Nephron (organoid): ENCODE data around the gene PPP6R1.

Source experiments
- H3K27ac Mint-ChIP-seq, 3 experiments: 2 replicates each; pipeline ENCODE4 v1.8.0; 2020; ENCODE audit warnings: mixed read lengths in 3 of 3, mild to moderate bottlenecking in 2 of 3, moderate library complexity in 1 of 3
- H3K27me3 Mint-ChIP-seq: 2 replicates; pipeline ENCODE4 v1.8.0; 2021; ENCODE audit warnings: low read depth, mild to moderate bottlenecking, moderate library complexity, mixed read lengths
- H3K36me3 Mint-ChIP-seq: 2 replicates; pipeline ENCODE4 v1.8.0; 2020; ENCODE audit warnings: low read depth, mixed read lengths
- H3K4me1 Mint-ChIP-seq: 2 replicates; pipeline ENCODE4 v1.8.0; 2020; ENCODE audit warnings: mixed read lengths
- H3K4me3 Mint-ChIP-seq, 3 experiments: 2 replicates each; pipeline ENCODE4 v1.8.0; 2020; ENCODE audit warnings: mild to moderate bottlenecking in 3 of 3, mixed read lengths in 3 of 3, moderate library complexity in 2 of 3
- H3K9me3 Mint-ChIP-seq: 2 replicates; pipeline ENCODE4 v1.8.0; 2020; ENCODE audit warnings: mixed read lengths
- TF ChIP-seq, protein P1 (sequence below), 3 experiments: fragments of 200-600 bp; sonication (generic); IDR thresholded peaks; one replicate each; pipeline ENCODE4 v1.5.0; 2021; ENCODE audit warnings: antibody characterized with exemption in 3 of 3; ENCODE audit not compliant: unreplicated experiment in 3 of 3

Gene PPP6R1

DNA sequence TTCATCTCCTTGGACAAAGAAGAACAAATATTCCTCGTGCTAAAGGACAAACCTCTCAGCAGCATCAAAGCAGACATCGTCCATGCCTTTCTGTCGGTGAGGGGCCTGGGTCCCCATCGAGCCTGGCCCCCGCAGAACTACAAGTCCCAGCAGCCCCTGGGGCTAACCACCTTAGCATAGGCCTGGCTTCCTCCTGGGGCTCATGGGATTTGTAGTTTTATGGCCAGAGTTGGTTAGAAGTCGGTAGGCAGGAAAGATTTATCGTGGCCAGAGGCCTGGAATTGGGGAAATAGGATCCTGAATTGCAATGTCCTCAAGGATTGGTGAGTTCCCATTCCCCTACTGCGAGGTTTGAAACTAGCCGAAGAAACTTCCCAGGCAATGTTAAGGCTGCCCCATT lies 46.7 kb upstream of the PPP6R1 start:
- no peaks in the 10 kb centered on the region for H3K9me3 Mint-ChIP-seq
- TF ChIP-seq, protein P1, sequence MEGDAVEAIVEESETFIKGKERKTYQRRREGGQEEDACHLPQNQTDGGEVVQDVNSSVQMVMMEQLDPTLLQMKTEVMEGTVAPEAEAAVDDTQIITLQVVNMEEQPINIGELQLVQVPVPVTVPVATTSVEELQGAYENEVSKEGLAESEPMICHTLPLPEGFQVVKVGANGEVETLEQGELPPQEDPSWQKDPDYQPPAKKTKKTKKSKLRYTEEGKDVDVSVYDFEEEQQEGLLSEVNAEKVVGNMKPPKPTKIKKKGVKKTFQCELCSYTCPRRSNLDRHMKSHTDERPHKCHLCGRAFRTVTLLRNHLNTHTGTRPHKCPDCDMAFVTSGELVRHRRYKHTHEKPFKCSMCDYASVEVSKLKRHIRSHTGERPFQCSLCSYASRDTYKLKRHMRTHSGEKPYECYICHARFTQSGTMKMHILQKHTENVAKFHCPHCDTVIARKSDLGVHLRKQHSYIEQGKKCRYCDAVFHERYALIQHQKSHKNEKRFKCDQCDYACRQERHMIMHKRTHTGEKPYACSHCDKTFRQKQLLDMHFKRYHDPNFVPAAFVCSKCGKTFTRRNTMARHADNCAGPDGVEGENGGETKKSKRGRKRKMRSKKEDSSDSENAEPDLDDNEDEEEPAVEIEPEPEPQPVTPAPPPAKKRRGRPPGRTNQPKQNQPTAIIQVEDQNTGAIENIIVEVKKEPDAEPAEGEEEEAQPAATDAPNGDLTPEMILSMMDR (IDR thresholded peaks at IDR 0.05; ENCODE audit: unreplicated experiment in 3 of 3), result no peak

GRCh38 chr19:55304980-55305379 lies 46.2 kb upstream of the PPP6R1 start:
- Mint-ChIP-seq H3K9me3 (no peaks in the 10 kb centered on the region), H3K27me3 (no peaks in the 10 kb centered on the region), H3K4me3 (no peak overlapping the region), H3K36me3 (peaks cover 53% of the 10 kb centered on the region), H3K27ac (no peak overlapping the region), H3K4me1 (peaks cover 8% of the 10 kb centered on the region)
- TF ChIP-seq, protein P1 (IDR thresholded peaks at IDR 0.05; ENCODE audit: unreplicated experiment in 3 of 3), result no peak

More for the DNA sequence above, 46.7 kb upstream of the PPP6R1 start:
- Mint-ChIP-seq H3K27me3 (no peaks in the 10 kb centered on the region), H3K4me1 (peaks cover 8% of the 10 kb centered on the region), H3K27ac (peak overlapping the region in 1 of 3 experiments; percentile 77), H3K4me3 (no peak overlapping the region), H3K36me3 (peaks cover 57% of the 10 kb centered on the region)

- Mint-ChIP-seq H3K36me3 (peaks cover 55% of the 10 kb centered on the region), H3K4me3 (no peak overlapping the region), H3K27me3 (no peaks in the 10 kb centered on the region), H3K4me1 (peaks cover 8% of the 10 kb centered on the region), H3K9me3 (no peaks in the 10 kb centered on the region), H3K27ac (no peak overlapping the region)
- TF ChIP-seq, protein P1 (IDR thresholded peaks at IDR 0.05; ENCODE audit: unreplicated experiment in 3 of 3), result no peak
Observed at GRCh38 chr19:55304279-55304978, 45.6 kb upstream of the PPP6R1 start.

DNA sequence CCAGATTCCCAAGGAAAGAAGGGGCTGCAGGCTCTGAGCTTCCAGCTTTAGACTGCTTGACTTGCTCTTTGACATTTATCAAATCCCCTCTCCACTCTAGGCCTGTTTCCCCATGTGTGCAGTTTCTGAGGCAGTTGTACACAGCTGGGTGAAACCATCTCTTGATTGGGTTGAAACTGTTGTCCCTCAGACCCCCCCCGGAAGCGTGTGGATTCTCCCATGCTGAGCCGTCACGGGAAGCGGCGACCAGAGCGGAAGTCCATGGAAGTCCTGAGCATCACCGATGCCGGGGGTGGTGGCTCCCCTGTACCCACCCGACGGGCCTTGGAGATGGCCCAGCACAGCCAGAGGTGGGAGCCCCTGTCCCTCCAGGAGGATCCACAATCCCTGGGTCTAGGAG lies 44.7 kb upstream of the PPP6R1 start:
- H3K36me3 Mint-ChIP-seq, result peaks cover 52% of the 10 kb centered on the region
- H3K27me3 Mint-ChIP-seq, result no peaks in the 10 kb centered on the region
- H3K4me3 Mint-ChIP-seq, result no peak overlapping the region
- H3K27ac Mint-ChIP-seq, result no peak overlapping the region
- H3K9me3 Mint-ChIP-seq, result no peaks in the 10 kb centered on the region
- peaks cover 8% of the 10 kb centered on the region for H3K4me1 Mint-ChIP-seq
- TF ChIP-seq, protein P1 (IDR thresholded peaks at IDR 0.05; ENCODE audit: unreplicated experiment in 3 of 3), result no peak

GRCh38 chr19:55302318-55302703 lies 43.5 kb upstream of the PPP6R1 start:
- Mint-ChIP-seq H3K27me3 (no peaks in the 10 kb centered on the region), H3K4me1 (peaks cover 8% of the 10 kb centered on the region), H3K27ac (no peak overlapping the region), H3K4me3 (peak overlapping the region; percentile 71 to 77 (median 75)), H3K36me3 (peaks cover 50% of the 10 kb centered on the region), H3K9me3 (no peaks in the 10 kb centered on the region)
- TF ChIP-seq, protein P1 (IDR thresholded peaks at IDR 0.05; ENCODE audit: unreplicated experiment in 3 of 3), result no peak
